Naive thymus-derived CD8-positive, alpha-beta T cell (primary cell): ENCODE data around the gene GPR55. TPM values are rescaled to one million over a fixed set of nuclear protein-coding genes. Genes with fewer than 3 reads are reported as not detected.

Experiments
- ATAC-seq, 2 donors: fragments of 150-1000 bp; cut with Tn5 transposase in 1 of 2; sonication (Bioruptor Pico), chemical (Tn5 transposase) in 1 of 2; 1 replicate in 1 of 2; 2 replicates in 1 of 2; pipeline ENCODE4 v1.10.0; 2021; ENCODE audit warnings: mild to moderate bottlenecking in 2 of 2, moderate library complexity in 2 of 2
- POLR2A ChIA-PET: fragments of 350-600 bp; sonication (Branson Sonifier 250); formaldehyde crosslinking; loops from one replicate; lab custom pipeline; 2021; ENCODE audit warnings: antibody characterized with exemption; lab: Charles Lee
- DNase-seq, 10 donors: peaks; one replicate each; pipeline versions ENCODE4 v3.0.0 to v3.0.0-alpha.2; 2020 to 2022
- H3K27ac Mint-ChIP-seq, 10 donors: one replicate each; pipeline ENCODE4 v1.8.0; 2020 to 2022; ENCODE audit warnings: mild to moderate bottlenecking in 10 of 10, mixed read lengths in 10 of 10, moderate library complexity in 4 of 10, inconsistent platforms in 1 of 10
- H3K27me3 Mint-ChIP-seq, 5 donors: one replicate each; pipeline ENCODE4 v1.8.0; 2021 to 2022; ENCODE audit warnings: mixed read lengths in 5 of 5
- H3K36me3 Mint-ChIP-seq, 3 donors: one replicate each; pipeline ENCODE4 v1.8.0; 2020 to 2022; ENCODE audit warnings: mixed read lengths in 3 of 3, mild to moderate bottlenecking in 2 of 3, inconsistent platforms in 1 of 3
- H3K4me1 Mint-ChIP-seq, 4 donors: one replicate each; pipeline ENCODE4 v1.8.0; 2021 to 2022; ENCODE audit warnings: mixed read lengths in 4 of 4
- H3K4me3 Mint-ChIP-seq, 10 donors: one replicate each; pipeline ENCODE4 v1.8.0; 2020 to 2022; ENCODE audit warnings: mild to moderate bottlenecking in 10 of 10, mixed read lengths in 10 of 10, moderate library complexity in 6 of 10, inconsistent platforms in 1 of 10
- H3K9me3 Mint-ChIP-seq, 9 donors: one replicate each; pipeline ENCODE4 v1.8.0; 2020 to 2022; ENCODE audit warnings: mixed read lengths in 9 of 9, mild to moderate bottlenecking in 3 of 9, inconsistent platforms in 1 of 9, moderate library complexity in 1 of 9
- polyA plus RNA-seq, 3 donors: library from polyadenylated mRNA; unstranded; fragments of 300-500 nt; fragmentation: Illumina TruSeq; gene quantifications; one replicate each; pipeline ENCODE4 v1.2.3, GENCODE V29; 2021
- total RNA-seq, 8 experiments: library from RNA in 2 of 8; stranded (reverse) in 2 of 8; gene quantifications; one replicate each; pipeline ENCODE4 v1.2.3 and lab custom pipeline; 2021 to 2026

Gene GPR55
- total and polyA plus RNA-seq, 5 experiments from 2014 or later = 1.1 to 10.4 (median 3.2) TPM

DNA sequence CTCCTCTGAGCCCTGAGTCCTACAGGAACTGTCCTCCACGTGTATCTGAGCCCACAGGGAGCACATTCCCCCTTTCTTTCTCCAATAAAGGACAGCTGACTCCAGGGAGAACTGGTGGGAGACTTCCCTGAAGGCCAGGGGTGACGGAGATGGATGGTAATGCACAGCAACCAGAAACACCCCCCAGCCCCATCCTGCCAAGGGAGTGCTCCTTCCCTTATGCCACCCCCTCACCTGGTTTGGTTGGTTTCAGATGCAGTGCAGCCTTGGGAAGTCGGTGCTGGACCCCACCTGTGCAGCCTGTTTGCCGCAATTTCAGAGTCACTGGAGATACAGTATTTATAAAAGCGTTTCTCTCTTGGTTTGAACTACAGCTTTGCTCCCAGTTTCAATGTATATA, 24.0 kb downstream of the GPR55 start:
- no peak for ATAC-seq
- H3K9me3 Mint-ChIP-seq = no peaks in the 10 kb centered on the region
- no peaks in the 10 kb centered on the region for H3K36me3 Mint-ChIP-seq
- no peak for DNase-seq
- no peak overlapping the region for H3K27ac Mint-ChIP-seq
- H3K27me3 Mint-ChIP-seq = peaks cover 0 to 8% (median 3%) of the 10 kb centered on the region in 5 donors
- POLR2A ChIA-PET = no interaction called here
- peaks cover 20 to 40% (median 40%) of the 10 kb centered on the region in 4 donors for H3K4me1 Mint-ChIP-seq
- H3K4me3 Mint-ChIP-seq = no peak overlapping the region

GRCh38 chr2:230900336-230900995, 24.6 kb downstream of the GPR55 start:
- peak overlapping the region in 1 of 10 donors; percentile 23 for H3K27ac Mint-ChIP-seq
- no peak for ATAC-seq
- peaks cover 0 to 8% (median 3%) of the 10 kb centered on the region in 5 donors for H3K27me3 Mint-ChIP-seq
- DNase-seq = peak in 1 of 10 donors; percentile 12
- H3K36me3 Mint-ChIP-seq = no peaks in the 10 kb centered on the region
- no peak overlapping the region for H3K4me3 Mint-ChIP-seq
- H3K9me3 Mint-ChIP-seq = no peaks in the 10 kb centered on the region
- POLR2A ChIA-PET = no interaction called here
- H3K4me1 Mint-ChIP-seq = peaks cover 17 to 40% (median 38%) of the 10 kb centered on the region in 4 donors

GRCh38 chr2:230899786-230900185, 25.3 kb downstream of the GPR55 start:
- ATAC-seq (no peak), DNase-seq (no peak)
- Mint-ChIP-seq H3K4me1 (peaks cover 11 to 38% (median 34%) of the 10 kb centered on the region in 4 donors), H3K36me3 (no peaks in the 10 kb centered on the region), H3K27ac (peak overlapping the region in 2 of 10 donors; percentile 23 to 51), H3K27me3 (peaks cover 0 to 8% (median 3%) of the 10 kb centered on the region in 5 donors), H3K4me3 (no peak overlapping the region), H3K9me3 (no peaks in the 10 kb centered on the region)
- POLR2A ChIA-PET = no interaction called here

- H3K9me3 Mint-ChIP-seq = no peaks in the 10 kb centered on the region
- DNase-seq = peak in 1 of 10 donors; percentile 10
- POLR2A ChIA-PET = no interaction called here
- no peak for ATAC-seq
- H3K27ac Mint-ChIP-seq = no peak overlapping the region
- no peaks in the 10 kb centered on the region for H3K36me3 Mint-ChIP-seq
- H3K27me3 Mint-ChIP-seq = peaks cover 0 to 8% (median 3%) of the 10 kb centered on the region in 5 donors
- peaks cover 11 to 38% (median 34%) of the 10 kb centered on the region in 4 donors for H3K4me1 Mint-ChIP-seq
- H3K4me3 Mint-ChIP-seq = no peak overlapping the region
Measured at GRCh38 chr2:230899287-230899686, 25.8 kb downstream of the GPR55 start.

DNA sequence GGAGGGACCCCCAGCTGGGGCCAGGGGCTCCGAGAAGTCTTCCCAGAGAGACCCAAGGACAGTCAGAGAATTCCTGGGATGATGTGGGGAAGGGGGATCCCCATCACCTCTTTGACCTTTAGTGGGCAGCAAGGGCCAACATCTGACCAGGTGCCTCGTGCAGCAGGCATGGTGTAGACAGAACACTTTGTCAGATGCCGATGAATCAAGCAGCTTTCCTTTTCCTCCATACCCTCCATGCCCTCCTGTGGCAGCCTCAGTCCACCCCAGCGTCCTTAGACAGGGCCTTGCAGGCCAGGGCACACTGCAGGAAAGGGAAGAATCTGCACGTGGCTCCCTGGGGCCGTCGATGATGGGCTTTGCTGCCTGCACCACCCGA, 26.3 kb downstream of the GPR55 start:
- ATAC-seq (no peak), DNase-seq (peak in 1 of 10 donors; percentile 5)
- no peaks in the 10 kb centered on the region for H3K36me3 Mint-ChIP-seq
- H3K27ac Mint-ChIP-seq = no peak overlapping the region
- H3K4me1 Mint-ChIP-seq = peaks cover 11 to 41% (median 34%) of the 10 kb centered on the region in 4 donors
- POLR2A ChIA-PET = no interaction called here
- no peaks in the 10 kb centered on the region for H3K9me3 Mint-ChIP-seq
- H3K4me3 Mint-ChIP-seq = no peak overlapping the region
- H3K27me3 Mint-ChIP-seq = peaks cover 0 to 8% (median 3%) of the 10 kb centered on the region in 5 donors

DNA sequence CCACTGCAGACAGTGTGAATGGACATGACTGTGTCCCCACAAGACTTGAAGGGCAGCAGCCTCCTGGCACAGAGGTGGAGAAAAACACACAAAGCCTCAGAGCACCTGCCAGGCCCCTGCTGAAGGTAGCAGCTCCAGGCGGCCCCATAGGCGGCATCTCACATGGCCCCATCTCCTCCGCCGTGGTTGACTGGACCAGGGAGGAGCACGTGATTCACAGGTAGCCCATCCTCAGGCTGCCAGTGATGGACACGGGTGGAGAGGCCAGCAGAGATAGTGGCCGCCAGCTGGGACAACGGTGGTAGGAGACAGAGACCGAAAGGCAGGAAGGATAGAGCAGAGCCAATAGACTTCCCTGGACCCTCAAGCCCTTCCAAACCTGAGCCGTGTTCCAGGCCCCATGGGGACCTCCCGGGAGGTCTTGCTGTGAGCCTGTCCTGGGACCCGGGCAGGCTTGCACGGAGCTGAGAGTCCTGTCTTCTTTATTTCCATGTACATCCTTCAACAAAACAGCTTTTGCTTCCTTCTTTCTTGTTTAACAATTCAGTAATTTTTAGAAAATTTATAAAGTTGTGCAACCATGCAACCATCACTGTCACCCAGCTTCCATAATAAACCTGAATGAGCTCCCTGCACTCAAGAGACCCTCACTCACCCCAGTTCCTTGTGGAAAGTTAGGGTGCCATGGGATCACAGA, 26.9 kb downstream of the GPR55 start:
- ATAC-seq = no peak
- Mint-ChIP-seq H3K27me3 (peaks cover 0 to 10% (median 3%) of the 10 kb centered on the region in 5 donors), H3K36me3 (no peaks in the 10 kb centered on the region), H3K4me1 (peaks cover 11 to 46% (median 29%) of the 10 kb centered on the region in 4 donors), H3K4me3 (no peak overlapping the region), H3K9me3 (no peaks in the 10 kb centered on the region), H3K27ac (no peak overlapping the region)
- peak in 1 of 10 donors; percentile 14 for DNase-seq
- POLR2A ChIA-PET = interaction anchor here (1.2 kb wide), 1 partner anchor 37 kb away, joined by 4 read pairs; no protein-coding TSS in a partner anchor

- POLR2A ChIA-PET = interaction anchor here (0.6 kb wide), 1 partner anchor 11 kb away, joined by 3 read pairs; no protein-coding TSS in a partner anchor
- Mint-ChIP-seq H3K4me3 (peak overlapping the region in 1 of 10 donors; percentile 12), H3K36me3 (peaks cover 0 to under 1% (median 0%) of the 10 kb centered on the region in 3 donors), H3K9me3 (no peaks in the 10 kb centered on the region), H3K27me3 (peaks cover 0 to 19% (median 4%) of the 10 kb centered on the region in 5 donors), H3K27ac (no peak overlapping the region), H3K4me1 (peaks cover 8 to 45% (median 30%) of the 10 kb centered on the region in 4 donors)
- ATAC-seq (no peak), DNase-seq (peak in 1 of 10 donors; percentile 2)
Measured at GRCh38 chr2:230896346-230897115, 28.5 kb downstream of the GPR55 start.

- POLR2A ChIA-PET = interaction anchor here (0.6 kb wide), 1 partner anchor 10 kb away, joined by 3 read pairs; no protein-coding TSS in a partner anchor
Measured at GRCh38 chr2:230895536-230896345, 29.3 kb downstream of the GPR55 start.

DNA sequence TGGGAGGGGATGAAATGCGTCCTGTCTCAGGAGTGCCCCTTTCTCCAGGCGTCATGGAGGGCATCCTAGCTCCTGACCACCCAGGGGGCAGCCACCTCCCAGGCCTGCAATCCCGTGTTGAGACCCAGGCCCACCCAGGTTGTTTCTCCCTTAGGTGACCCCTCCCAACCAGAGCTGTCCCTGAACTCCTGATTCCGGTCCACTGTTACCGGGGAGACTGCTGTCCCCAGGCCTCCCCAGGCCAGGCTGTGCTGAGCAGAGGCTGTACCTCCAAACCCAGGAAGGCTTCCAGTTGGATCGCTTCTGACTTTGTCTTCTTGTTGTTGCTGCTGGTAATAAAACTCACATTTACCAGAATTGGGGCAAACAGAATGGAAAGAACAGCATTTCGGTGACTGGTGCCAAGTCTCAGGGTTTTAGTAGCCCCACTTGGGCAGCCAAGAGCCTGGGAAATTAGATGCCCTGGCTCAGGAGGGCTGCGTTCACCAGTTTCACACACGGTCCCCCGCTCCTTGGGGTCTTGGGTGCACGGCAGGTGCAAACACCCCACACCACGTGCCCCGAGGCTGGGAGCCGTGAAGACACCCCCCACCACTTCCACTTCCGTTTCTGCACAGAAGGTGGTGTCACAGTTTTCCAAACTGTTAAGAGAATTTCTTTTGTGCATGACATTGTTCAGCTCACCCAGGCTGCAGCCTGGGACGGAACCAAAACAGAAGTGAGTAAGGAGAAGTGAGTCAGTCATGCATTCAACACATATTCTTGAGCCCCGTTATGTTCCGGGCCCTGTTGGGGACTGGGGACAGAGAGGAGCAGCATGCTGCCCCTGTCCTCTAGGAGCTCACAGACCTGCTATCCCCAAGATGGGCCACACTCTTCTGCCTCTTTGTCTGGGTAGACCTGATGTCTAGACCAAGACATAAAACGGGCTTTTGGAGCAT, 30.9 kb downstream of the GPR55 start:
- H3K27me3 Mint-ChIP-seq = peaks cover 0 to 19% (median 3%) of the 10 kb centered on the region in 5 donors
- no peaks in the 10 kb centered on the region for H3K9me3 Mint-ChIP-seq
- H3K4me1 Mint-ChIP-seq = peaks cover 8 to 56% (median 32%) of the 10 kb centered on the region in 4 donors
- POLR2A ChIA-PET = interaction anchor here (0.8 to 1.4 kb wide), 3 partner anchors 15 to 29 kb away, joined by 3 to 4 read pairs (median 3); partner anchors contain the start of gene ITM2C
- H3K27ac Mint-ChIP-seq = peak overlapping the region in 5 of 10 donors; percentile 29 to 80 (median 43)
- DNase-seq = peak in 1 of 10 donors; percentile 28
- ATAC-seq = peak; percentile 35 to 70
- peak overlapping the region in 6 of 10 donors; percentile 15 to 53 (median 24) for H3K4me3 Mint-ChIP-seq
- H3K36me3 Mint-ChIP-seq = peaks cover 0 to 2% (median 0%) of the 10 kb centered on the region in 3 donors

More at GRCh38 chr2:230895536-230896345, 29.3 kb downstream of the GPR55 start:
- no peaks in the 10 kb centered on the region for H3K9me3 Mint-ChIP-seq
- peak overlapping the region in 1 of 10 donors; percentile 41 for H3K4me3 Mint-ChIP-seq
- H3K27ac Mint-ChIP-seq = peak overlapping the region in 1 of 10 donors; percentile 27
- peaks cover 0 to 19% (median 3%) of the 10 kb centered on the region in 5 donors for H3K27me3 Mint-ChIP-seq
- ATAC-seq = no peak
- peak in 1 of 10 donors; percentile 12 for DNase-seq
- peaks cover 0 to 2% (median 0%) of the 10 kb centered on the region in 3 donors for H3K36me3 Mint-ChIP-seq
- peaks cover 8 to 53% (median 32%) of the 10 kb centered on the region in 4 donors for H3K4me1 Mint-ChIP-seq

DNA sequence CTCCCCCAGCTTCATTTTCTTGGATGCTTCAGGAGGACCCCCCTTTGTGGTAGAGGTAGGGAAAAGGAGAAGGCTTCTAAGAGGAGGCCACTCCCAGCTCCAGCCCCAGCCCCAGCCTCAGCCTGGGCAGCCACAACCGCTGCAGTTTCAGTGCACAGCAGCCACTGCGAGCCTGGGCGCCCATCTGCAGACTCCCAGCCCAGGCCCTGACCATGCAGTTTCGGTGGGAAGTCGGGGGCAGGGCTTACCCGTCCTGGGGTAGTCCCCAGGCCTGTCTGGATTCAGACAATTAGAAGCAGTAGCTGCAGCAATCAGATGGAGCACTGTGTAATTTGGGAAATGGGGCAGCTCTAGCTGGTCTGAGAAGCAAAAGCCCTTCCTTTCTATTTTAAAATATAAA, 31.7 kb downstream of the GPR55 start:
- ATAC-seq (no peak), DNase-seq (no peak)
- Mint-ChIP-seq H3K36me3 (peaks cover 0 to 2% (median 0%) of the 10 kb centered on the region in 3 donors), H3K27ac (no peak overlapping the region), H3K4me1 (peaks cover 8 to 58% (median 32%) of the 10 kb centered on the region in 4 donors), H3K4me3 (no peak overlapping the region), H3K9me3 (no peaks in the 10 kb centered on the region), H3K27me3 (peaks cover 0 to 19% (median 4%) of the 10 kb centered on the region in 5 donors)
- POLR2A ChIA-PET = interaction anchor here (0.8 to 1.4 kb wide), 3 partner anchors 15 to 28 kb away, joined by 3 to 4 read pairs (median 3); partner anchors contain the start of gene ITM2C
